Measurements from ENCODE around the gene VAMP1.

DNA sequence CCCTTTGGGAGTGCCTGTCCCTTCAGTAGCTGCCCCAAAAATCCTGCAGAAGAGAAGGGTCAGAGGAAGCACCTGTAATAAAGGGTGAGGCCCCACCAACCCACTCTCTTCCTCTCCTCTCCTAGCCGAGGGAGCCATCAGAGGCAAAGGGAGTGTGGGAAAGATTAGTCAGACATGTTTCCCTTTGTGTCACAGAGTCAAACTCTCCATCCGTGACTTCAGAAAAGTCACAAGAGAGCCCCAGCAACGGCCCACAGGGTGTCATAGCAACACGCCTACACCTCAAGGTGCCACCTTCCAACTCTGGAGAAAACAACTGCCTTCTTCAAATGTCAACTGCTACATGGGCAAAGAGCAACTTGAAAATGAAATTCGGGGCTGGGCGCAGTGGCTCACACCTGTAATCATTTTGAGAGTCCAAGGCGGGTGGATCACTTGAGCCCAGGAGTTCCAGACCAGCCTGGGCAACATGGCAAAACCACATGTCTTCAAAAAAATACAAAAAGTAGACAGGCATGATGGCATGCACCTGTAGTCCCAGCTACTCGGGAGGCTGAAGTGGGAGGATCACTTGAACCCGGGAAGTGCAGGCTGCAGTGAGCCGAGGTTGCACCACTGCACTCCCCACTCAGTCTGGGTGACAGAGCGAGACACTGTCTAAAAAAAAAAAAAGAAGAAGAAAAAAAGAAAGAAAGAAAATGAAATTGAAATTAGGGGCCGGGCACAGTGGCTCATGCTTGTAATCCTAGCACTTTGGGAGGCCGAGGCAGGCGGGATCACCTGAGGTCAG lies 43.4 kb downstream of the VAMP1 start:
- no peak for TF ChIP-seq POLR2A (IDR thresholded peaks at IDR 0.05; ENCODE audit: low read depth, low read length)
- no peak for TF ChIP-seq MAZ (IDR thresholded peaks at IDR 0.05; ENCODE audit: borderline replicate concordance, low read depth, low read length)
- TF ChIP-seq, protein P1, sequence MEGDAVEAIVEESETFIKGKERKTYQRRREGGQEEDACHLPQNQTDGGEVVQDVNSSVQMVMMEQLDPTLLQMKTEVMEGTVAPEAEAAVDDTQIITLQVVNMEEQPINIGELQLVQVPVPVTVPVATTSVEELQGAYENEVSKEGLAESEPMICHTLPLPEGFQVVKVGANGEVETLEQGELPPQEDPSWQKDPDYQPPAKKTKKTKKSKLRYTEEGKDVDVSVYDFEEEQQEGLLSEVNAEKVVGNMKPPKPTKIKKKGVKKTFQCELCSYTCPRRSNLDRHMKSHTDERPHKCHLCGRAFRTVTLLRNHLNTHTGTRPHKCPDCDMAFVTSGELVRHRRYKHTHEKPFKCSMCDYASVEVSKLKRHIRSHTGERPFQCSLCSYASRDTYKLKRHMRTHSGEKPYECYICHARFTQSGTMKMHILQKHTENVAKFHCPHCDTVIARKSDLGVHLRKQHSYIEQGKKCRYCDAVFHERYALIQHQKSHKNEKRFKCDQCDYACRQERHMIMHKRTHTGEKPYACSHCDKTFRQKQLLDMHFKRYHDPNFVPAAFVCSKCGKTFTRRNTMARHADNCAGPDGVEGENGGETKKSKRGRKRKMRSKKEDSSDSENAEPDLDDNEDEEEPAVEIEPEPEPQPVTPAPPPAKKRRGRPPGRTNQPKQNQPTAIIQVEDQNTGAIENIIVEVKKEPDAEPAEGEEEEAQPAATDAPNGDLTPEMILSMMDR (conservative IDR thresholded peaks at IDR 0.05; ENCODE audit: low read depth, low read length): no peak
- TF ChIP-seq RCOR1 (IDR thresholded peaks at IDR 0.05; ENCODE audit: insufficient replicate concordance, low read length): no peak
- no peak for TF ChIP-seq CEBPB (IDR thresholded peaks at IDR 0.05; ENCODE audit: low read depth, low read length)
- TF ChIP-seq FOS (IDR thresholded peaks at IDR 0.05; ENCODE audit: low read depth, low read length): no peak
- TF ChIP-seq, protein P2, sequence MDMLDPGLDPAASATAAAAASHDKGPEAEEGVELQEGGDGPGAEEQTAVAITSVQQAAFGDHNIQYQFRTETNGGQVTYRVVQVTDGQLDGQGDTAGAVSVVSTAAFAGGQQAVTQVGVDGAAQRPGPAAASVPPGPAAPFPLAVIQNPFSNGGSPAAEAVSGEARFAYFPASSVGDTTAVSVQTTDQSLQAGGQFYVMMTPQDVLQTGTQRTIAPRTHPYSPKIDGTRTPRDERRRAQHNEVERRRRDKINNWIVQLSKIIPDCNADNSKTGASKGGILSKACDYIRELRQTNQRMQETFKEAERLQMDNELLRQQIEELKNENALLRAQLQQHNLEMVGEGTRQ (IDR thresholded peaks at IDR 0.05; ENCODE audit: low read depth, low read length): no peak
- TF ChIP-seq, protein P3, sequence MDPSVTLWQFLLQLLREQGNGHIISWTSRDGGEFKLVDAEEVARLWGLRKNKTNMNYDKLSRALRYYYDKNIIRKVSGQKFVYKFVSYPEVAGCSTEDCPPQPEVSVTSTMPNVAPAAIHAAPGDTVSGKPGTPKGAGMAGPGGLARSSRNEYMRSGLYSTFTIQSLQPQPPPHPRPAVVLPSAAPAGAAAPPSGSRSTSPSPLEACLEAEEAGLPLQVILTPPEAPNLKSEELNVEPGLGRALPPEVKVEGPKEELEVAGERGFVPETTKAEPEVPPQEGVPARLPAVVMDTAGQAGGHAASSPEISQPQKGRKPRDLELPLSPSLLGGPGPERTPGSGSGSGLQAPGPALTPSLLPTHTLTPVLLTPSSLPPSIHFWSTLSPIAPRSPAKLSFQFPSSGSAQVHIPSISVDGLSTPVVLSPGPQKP (IDR thresholded peaks at IDR 0.05; ENCODE audit: borderline replicate concordance, low read depth, low read length): no peak
- TF ChIP-seq BHLHE40 (IDR thresholded peaks at IDR 0.05; ENCODE audit: low read depth, low read length): no peak
- TF ChIP-seq RFX5 (IDR thresholded peaks at IDR 0.05; ENCODE audit: low read depth, low read length): no peak
